NCI-H1417 treated with DMSO at 0.1 percent for 48 hours (cell line): Measurements from ENCODE around the gene FAM184A.
A peak's percentile ranks its signal among the peaks of the same experiment; 100 is the strongest.

ENCODE experiments used
- DNase-seq: peaks from one replicate; lab custom pipeline; 2025; lab: John Stamatoyannopoulos, UW

FAM184A gene

GRCh38 chr6:118967239-118967638, 111.2 kb downstream of the FAM184A start:
- DNase-seq: no peak

DNA sequence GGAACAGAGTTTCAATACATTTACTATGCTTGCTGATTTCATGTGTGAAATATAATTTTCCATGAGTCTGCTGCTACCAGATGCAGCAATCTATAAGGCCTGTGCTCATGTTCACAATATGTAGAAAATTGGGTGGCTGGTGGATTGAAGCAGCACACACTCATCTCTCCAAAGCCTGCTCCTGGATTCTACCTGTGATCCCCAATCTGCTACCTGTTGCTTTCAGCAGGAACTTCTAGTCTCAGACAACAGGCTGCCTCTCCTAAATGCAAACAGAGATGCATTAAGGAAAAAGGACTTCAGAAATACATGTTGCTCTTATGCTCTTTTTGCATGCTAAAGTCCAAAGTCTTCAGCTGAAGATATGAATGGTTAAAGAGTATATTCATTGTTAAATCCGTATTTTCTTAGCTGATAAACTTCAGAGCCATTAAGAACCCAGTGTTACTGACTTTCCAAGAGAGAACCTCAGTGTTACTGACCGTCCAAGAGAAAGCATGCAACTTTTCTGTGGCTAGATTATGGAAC, 112.6 kb downstream of the FAM184A start:
- DNase-seq: no peak

- no peak for DNase-seq
Measured at GRCh38 chr6:118965371-118965770, 113.1 kb downstream of the FAM184A start.

DNA sequence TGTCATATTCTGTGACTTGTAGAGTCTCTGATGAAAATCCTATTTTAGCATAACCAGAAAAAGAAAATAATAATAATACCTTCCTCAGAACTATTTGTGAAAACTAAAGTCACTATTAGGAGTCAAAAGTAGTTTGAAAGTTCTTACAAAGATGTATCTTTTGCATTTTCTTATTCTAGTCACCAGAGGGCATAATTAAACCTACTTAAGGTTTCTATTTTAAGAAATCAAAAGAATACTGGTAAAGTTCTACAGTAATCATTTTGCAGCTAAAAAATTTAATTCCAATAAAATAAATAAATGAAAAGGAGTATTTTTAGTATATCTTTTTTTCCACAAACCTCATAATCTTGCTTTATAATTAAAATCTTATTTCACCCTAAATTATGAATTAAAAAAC, 115.5 kb downstream of the FAM184A start:
- no peak for DNase-seq

- DNase-seq: no peak
Measured at GRCh38 chr6:118959903-118960302, 118.6 kb downstream of the FAM184A start.

DNA sequence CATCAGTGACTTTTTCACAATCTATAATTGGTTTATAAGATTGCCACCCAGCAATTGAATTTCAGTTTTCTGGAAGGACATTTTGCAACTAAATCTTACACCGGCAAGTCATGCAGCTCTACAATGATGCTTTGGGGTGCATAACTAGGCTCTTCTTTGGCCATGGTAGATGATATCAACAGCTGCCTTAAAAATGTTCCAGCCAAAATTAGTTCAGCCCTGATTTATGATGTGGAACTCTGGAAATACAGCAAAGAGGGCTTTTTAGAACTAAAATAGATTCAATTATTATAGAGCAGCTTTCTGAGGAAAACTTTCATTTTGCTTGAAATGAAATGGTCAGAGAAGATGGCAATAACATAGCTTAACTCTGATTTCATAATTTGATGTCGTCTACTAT, 125.1 kb downstream of the FAM184A start:
- DNase-seq: no peak

- no peak for DNase-seq
Measured at GRCh38 chr6:118952683-118953082, 125.8 kb downstream of the FAM184A start.

GRCh38 chr6:118945217-118945616, 133.2 kb downstream of the FAM184A start:
- DNase-seq: no peak

DNA sequence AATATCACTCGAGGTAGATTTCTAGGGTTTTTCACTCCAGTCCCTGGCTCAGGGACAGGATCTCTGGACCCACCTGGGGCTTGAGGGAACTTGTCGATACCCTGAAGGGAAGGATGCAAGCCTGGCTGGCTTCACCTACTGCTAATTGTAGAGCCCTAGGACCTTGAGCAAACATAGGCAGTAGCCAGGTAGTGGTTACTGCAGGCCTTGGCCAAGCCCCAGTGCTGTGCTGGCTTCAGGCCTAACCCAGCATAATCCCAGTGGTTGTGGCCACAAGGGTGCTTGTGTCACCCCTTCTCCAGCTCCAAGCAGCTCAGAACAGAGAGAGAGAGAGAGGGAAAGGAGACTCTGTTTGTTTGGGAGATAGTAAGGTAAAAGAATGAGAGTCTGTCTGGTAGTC, 137.7 kb downstream of the FAM184A start:
- no peak for DNase-seq

- no peak for DNase-seq
Measured at GRCh38 chr6:118939683-118940082, 138.8 kb downstream of the FAM184A start.

GRCh38 chr6:118935978-118936703, 142.3 kb downstream of the FAM184A start:
- no peak for DNase-seq

DNA sequence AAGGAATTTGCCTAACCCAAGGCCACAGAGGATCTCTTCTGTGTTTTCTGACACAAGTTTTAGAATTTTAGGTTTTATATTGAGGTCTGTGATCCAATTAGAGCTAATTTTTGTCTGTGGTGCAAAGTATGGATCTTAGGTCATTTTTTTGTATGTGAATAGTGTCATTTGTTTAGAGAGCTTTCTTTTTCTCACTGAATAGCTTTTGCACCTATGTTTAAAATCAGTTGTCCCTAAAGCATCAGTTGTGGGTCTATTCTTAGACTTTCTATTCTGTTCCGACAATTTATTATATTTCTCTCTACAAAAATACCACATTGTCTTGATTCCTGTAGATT, 143.2 kb downstream of the FAM184A start:
- DNase-seq: no peak

DNA sequence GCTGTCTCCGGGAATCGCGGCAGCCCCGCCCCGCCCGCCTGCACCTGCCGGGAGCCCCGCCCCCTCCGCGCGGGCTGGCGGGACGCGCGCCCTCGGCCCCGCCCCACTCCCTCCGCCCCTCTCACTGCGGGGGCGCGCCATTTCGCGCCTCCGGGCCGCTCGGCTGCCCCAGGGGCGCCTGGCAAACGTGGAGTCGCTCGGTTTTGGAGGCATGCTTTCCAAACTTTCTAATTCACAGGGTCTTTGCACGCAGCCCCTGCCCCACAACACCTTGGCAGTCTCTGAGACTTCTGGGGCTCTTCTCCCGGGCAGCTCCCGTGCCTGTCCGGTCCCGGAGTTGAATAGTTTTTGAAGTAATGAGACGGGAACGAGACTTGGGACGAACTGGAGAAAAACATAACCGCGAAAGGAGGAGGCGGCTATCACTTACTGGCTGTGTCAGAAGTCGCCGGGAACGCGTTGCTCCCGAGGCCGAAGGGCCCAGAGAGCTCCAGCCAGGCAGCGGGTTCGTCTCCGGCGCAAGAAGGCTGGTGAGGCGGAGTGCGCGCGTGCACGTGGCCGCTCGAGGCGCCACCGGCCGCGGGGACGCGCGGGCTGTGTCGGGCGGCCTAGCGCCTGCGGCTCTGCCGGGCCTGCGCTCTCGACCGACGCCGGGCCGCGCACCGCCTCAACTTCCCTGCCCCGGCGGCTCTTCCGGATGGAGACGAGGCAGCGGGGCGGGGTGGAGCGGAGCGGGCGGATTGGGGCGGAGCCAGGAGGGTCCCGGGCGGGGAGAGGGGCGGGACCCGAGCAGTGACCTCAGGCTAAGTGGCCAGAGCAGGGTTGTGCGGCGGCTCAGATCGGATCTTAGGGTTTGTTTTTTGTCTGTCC, 143.8 kb downstream of the FAM184A start, which contains the start of gene MCM9:
Gene MCM9, minus strand, starts transcription at position 699 of the 870 bp plus-strand sequence. CDS start 3,436 bp downstream, outside the sequence.
- DNase-seq: peak; percentile 39

- DNase-seq: no peak
Measured at GRCh38 chr6:118933855-118934460, 144.5 kb downstream of the FAM184A start.

GRCh38 chr6:118932421-118932820, 146.0 kb downstream of the FAM184A start:
- no peak for DNase-seq

- no peak for DNase-seq
Measured at GRCh38 chr6:118931436-118931835, 147.0 kb downstream of the FAM184A start.

- no peak for DNase-seq
Measured at GRCh38 chr6:118930680-118931079, 147.8 kb downstream of the FAM184A start.

- DNase-seq: no peak
Measured at GRCh38 chr6:118923035-118923434, 155.4 kb downstream of the FAM184A start.

DNA sequence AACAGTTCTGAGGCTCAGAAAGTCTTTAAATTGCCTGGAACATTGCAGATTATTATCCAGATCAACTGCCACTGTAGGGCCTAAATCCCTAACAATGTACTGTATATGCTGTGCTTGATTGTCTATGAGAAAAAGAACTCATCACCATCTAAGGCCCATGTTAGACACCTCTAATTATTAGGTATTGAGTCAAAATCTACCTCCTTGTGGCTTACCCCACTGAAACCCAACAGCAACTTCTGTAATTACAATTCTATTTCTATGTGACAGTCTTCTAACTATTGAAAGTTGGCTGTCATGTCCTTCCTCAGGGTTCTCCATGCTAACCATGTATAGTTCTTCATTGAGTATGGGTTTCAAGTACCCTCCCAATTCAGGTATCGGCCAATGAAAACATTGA, 157.4 kb downstream of the FAM184A start:
- no peak for DNase-seq

DNA sequence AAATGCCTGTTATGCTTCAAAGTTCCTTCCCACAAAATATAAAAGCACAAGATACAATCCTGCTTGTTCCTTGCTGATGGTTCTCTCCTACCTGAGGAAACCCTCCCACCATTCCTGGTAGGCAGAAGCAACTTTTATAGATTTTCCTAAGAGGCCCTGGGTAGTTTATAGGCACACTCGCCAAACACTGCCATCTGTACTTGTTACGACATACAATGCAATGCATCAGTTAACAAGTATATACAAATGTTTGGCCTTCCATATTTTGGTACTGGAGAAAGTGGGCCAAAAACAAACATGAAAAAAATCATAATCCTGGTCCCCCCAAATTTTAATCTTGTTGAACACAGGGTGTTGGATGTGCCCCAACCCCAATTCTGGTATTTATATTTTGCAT, 160.1 kb downstream of the FAM184A start:
- no peak for DNase-seq

- no peak for DNase-seq
Measured at GRCh38 chr6:118917546-118918328, 160.7 kb downstream of the FAM184A start.

DNA sequence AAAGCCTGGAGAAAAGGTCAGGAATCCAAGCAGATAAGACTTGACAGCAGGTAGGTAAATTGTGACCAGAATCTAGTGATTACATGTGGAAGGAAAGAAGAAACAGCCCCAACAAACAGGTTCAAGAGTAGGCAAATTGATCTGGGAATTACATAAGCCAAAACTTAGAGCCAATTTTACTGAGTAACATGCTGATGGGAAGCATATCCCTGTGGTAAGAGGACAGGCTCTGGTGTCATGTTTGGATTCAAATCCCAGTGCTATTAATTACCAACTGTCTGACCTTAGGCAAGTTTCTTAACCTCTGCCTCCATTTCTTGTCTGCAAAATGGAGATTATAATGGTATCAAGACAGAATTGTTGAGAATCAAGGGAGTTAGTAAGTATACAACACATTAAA, 163.9 kb downstream of the FAM184A start:
- DNase-seq: no peak
